Nephron (organoid): Measurements from ENCODE around the gene FOXN3.

Experiments
- H3K27ac Mint-ChIP-seq, 3 experiments: 2 replicates each; pipeline ENCODE4 v1.8.0; 2020; ENCODE audit warnings: mixed read lengths in 3 of 3, mild to moderate bottlenecking in 2 of 3, moderate library complexity in 1 of 3
- H3K27me3 Mint-ChIP-seq: 2 replicates; pipeline ENCODE4 v1.8.0; 2021; ENCODE audit warnings: low read depth, mild to moderate bottlenecking, moderate library complexity, mixed read lengths
- H3K36me3 Mint-ChIP-seq: 2 replicates; pipeline ENCODE4 v1.8.0; 2020; ENCODE audit warnings: low read depth, mixed read lengths
- H3K4me1 Mint-ChIP-seq: 2 replicates; pipeline ENCODE4 v1.8.0; 2020; ENCODE audit warnings: mixed read lengths
- H3K4me3 Mint-ChIP-seq, 3 experiments: 2 replicates each; pipeline ENCODE4 v1.8.0; 2020; ENCODE audit warnings: mild to moderate bottlenecking in 3 of 3, mixed read lengths in 3 of 3, moderate library complexity in 2 of 3
- H3K9me3 Mint-ChIP-seq: 2 replicates; pipeline ENCODE4 v1.8.0; 2020; ENCODE audit warnings: mixed read lengths
- TF ChIP-seq, protein P1 (sequence below), 3 experiments: fragments of 200-600 bp; sonication (generic); IDR thresholded peaks; one replicate each; pipeline ENCODE4 v1.5.0; 2021; ENCODE audit warnings: antibody characterized with exemption in 3 of 3; ENCODE audit not compliant: unreplicated experiment in 3 of 3

FOXN3 gene

DNA sequence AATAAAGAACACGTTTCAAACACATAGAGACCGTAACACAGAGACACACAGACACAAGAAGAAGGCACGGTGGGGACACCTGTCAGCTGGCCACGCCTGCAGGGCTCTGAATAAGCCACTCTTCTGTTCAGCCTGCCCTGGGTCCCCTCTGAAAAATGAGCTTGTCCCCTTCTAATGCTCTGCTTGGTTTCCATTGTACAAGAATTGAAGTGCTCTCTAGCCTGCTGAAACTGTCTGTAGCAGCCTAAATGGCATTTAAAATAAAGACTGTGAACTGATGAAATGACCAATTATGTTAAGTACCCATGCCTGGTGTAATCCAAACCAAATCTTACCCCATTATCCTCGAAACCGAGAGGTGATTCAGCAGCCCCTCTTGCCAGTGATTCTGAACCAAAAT lies 139.8 kb downstream of the FOXN3 start:
- TF ChIP-seq, protein P1, sequence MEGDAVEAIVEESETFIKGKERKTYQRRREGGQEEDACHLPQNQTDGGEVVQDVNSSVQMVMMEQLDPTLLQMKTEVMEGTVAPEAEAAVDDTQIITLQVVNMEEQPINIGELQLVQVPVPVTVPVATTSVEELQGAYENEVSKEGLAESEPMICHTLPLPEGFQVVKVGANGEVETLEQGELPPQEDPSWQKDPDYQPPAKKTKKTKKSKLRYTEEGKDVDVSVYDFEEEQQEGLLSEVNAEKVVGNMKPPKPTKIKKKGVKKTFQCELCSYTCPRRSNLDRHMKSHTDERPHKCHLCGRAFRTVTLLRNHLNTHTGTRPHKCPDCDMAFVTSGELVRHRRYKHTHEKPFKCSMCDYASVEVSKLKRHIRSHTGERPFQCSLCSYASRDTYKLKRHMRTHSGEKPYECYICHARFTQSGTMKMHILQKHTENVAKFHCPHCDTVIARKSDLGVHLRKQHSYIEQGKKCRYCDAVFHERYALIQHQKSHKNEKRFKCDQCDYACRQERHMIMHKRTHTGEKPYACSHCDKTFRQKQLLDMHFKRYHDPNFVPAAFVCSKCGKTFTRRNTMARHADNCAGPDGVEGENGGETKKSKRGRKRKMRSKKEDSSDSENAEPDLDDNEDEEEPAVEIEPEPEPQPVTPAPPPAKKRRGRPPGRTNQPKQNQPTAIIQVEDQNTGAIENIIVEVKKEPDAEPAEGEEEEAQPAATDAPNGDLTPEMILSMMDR (IDR thresholded peaks at IDR 0.05; ENCODE audit: unreplicated experiment in 3 of 3), result no peak
- Mint-ChIP-seq H3K27me3 (no peaks in the 10 kb centered on the region), H3K27ac (no peak overlapping the region), H3K4me3 (no peak overlapping the region), H3K4me1 (peaks cover 18% of the 10 kb centered on the region), H3K9me3 (no peaks in the 10 kb centered on the region), H3K36me3 (peaks cover 27% of the 10 kb centered on the region)

DNA sequence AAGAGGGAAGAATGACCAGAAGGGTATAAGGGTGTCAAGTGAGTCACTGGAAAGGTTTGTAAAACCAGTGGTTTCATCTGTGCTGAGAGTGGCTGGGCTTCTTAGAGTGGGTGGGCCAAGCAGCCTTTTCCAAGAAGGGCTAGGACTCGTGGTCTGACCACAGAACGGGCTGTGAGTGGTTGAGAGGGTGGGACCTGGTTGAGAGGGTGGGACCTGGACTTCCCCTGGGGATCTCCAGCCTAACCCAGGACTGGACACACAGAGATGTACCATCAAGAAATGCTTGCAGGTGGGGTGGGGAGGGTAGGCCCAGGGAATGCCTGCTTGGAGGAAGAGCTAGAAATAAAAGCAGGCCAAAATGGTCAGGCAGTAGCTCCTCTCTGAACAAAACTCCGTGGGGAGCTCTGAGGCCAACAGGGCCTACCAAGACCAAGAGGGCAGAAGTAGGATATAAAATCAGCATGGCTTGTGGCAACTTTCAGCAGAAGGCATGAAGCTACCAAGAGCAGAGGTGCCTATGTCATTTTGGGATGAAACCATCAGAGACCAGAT lies 140.5 kb downstream of the FOXN3 start:
- Mint-ChIP-seq H3K27ac (no peak overlapping the region), H3K36me3 (peaks cover 25% of the 10 kb centered on the region), H3K9me3 (no peaks in the 10 kb centered on the region), H3K4me3 (no peak overlapping the region), H3K27me3 (no peaks in the 10 kb centered on the region), H3K4me1 (peaks cover 18% of the 10 kb centered on the region)
- TF ChIP-seq, protein P1 (IDR thresholded peaks at IDR 0.05; ENCODE audit: unreplicated experiment in 3 of 3), result no peak

DNA sequence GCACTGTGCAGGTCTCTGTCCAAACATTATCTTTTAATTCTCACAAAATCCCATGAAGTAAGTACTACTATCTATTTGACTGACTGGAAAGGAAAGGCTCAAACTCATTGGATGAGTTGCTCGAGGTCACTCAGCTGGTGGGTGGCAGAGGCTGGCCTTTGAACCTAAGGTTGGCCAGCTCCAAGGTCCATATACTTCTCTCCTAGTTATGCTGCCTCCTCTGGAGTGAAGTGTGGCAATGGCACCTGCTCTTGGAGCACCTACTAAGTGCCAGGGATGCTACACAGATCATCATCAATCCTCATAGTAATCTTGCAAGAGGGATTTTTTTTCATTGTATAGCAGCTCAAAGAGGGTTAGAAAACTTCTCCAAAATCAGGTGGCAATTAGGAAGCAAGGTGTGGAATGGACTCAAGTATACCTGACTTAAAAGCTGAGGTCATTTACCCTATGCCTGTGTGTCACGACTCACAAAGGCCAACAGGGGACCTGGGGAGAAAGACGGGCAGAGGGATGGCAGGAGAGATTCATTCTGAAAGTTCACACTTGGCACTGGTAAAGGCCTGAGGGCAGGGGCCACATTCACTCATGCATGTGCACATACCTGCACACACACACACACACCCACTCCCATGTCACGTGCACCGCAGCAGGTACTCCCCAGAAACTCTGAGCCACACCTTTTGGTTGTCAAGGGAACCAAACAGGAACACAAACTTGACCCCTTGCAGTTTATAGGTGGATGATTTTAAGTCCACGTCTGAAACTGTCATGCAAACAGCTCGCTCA lies 146.4 kb downstream of the FOXN3 start:
- Mint-ChIP-seq H3K27ac (peak overlapping the region in 1 of 3 experiments; percentile 46), H3K4me3 (no peak overlapping the region), H3K27me3 (no peaks in the 10 kb centered on the region), H3K9me3 (no peaks in the 10 kb centered on the region), H3K4me1 (peaks cover 20% of the 10 kb centered on the region), H3K36me3 (peaks cover 3% of the 10 kb centered on the region)
- TF ChIP-seq, protein P1 (IDR thresholded peaks at IDR 0.05; ENCODE audit: unreplicated experiment in 3 of 3), result no peak

DNA sequence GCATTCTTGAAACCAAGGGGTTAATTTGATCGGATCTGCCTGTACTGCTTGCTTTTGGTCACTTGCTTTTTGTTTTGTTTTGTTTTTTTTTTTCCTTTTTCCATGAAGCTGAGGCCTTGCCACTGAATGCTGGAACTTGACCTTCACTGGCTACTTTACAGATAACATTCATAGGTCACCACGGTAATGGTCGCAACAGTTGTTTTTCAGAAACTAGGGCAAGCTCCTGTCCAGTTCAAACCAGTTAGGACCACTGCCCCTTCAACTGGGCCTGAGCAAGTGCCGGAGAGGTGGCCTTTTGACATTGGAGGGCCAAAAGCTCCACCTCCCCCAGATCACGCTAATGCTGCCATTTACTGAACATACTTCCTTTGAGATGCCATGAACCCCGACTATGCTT lies 147.6 kb downstream of the FOXN3 start:
- Mint-ChIP-seq H3K4me3 (no peak overlapping the region), H3K4me1 (peaks cover 20% of the 10 kb centered on the region), H3K9me3 (no peaks in the 10 kb centered on the region), H3K27ac (no peak overlapping the region), H3K36me3 (peaks cover 3% of the 10 kb centered on the region), H3K27me3 (no peaks in the 10 kb centered on the region)
- TF ChIP-seq, protein P1 (IDR thresholded peaks at IDR 0.05; ENCODE audit: unreplicated experiment in 3 of 3), result no peak

DNA sequence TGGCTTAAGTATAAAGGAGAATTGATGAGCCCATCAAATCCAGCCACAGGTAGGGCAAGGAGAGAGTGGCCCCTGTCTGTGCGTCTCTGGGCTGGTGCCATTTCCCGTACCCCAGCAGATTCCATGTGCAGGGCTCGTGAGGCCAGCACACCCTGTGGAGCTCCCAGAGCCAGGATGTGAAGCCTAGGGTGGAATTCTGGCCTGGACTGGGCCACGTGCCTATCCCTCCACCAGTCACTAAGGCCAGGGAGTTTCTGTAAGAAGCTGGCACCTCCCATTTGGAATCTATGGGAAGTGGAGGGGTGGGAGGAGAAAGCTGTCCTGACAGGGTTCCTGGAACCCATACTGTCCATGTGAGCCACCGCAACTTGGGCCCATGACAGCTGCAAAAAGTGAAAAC lies 148.5 kb downstream of the FOXN3 start:
- Mint-ChIP-seq H3K4me3 (no peak overlapping the region), H3K27ac (no peak overlapping the region), H3K9me3 (no peaks in the 10 kb centered on the region), H3K4me1 (peaks cover 19% of the 10 kb centered on the region), H3K27me3 (no peaks in the 10 kb centered on the region), H3K36me3 (peaks cover 3% of the 10 kb centered on the region)
- TF ChIP-seq, protein P1 (IDR thresholded peaks at IDR 0.05; ENCODE audit: unreplicated experiment in 3 of 3), result no peak

DNA sequence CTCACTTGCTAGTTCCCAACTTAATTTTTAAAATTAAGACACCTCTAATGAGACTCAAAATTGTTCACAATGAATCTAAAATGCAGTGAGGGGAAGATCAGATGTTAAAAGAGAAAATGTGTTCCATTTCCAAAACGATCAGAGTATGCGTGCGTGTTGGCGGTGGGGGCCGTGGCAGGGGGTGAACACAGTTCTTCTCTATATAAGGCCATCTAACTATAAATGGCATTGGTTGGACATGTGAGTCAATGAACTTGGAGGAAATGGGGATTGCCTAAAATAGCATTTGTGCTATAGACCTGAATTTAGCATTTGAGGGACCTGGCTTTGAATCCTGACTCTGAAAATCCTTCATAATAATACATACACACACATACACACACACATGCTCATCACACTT lies 149.4 kb downstream of the FOXN3 start:
- Mint-ChIP-seq H3K4me1 (peaks cover 26% of the 10 kb centered on the region), H3K27ac (no peak overlapping the region), H3K4me3 (no peak overlapping the region), H3K27me3 (no peaks in the 10 kb centered on the region), H3K36me3 (peaks cover 3% of the 10 kb centered on the region), H3K9me3 (no peaks in the 10 kb centered on the region)
- TF ChIP-seq, protein P1 (IDR thresholded peaks at IDR 0.05; ENCODE audit: unreplicated experiment in 3 of 3), result no peak
